GM18520 (cell line): Measurements from ENCODE around the gene GRWD1.

Source experiments
- ATAC-seq: cut with Tn5 transposase; IDR thresholded peaks from one replicate; pipeline ENCODE4 v1.9.1; 2021; ENCODE audit not compliant: unreplicated experiment

The GRWD1 gene

GRCh38 chr19:48495396-48495795 lies 49.6 kb downstream of the GRWD1 start:
- no peak for ATAC-seq

- no peak for ATAC-seq
Observed at GRCh38 chr19:48496959-48497727, 51.4 kb downstream of the GRWD1 start.

GRCh38 chr19:48497728-48498594 lies 52.2 kb downstream of the GRWD1 start:
- no peak for ATAC-seq

GRCh38 chr19:48498595-48499311 lies 53.0 kb downstream of the GRWD1 start:
- ATAC-seq, result no peak

- ATAC-seq, result no peak
Observed at GRCh38 chr19:48499316-48500090, 53.7 kb downstream of the GRWD1 start.

GRCh38 chr19:48500830-48501493 lies 55.2 kb downstream of the GRWD1 start:
- no peak for ATAC-seq

- no peak for ATAC-seq
Observed at GRCh38 chr19:48501494-48502349, 55.9 kb downstream of the GRWD1 start.

- no peak for ATAC-seq
Observed at GRCh38 chr19:48502350-48503018, 56.7 kb downstream of the GRWD1 start.

- ATAC-seq, result no peak
Observed at GRCh38 chr19:48506138-48506733, 60.5 kb downstream of the GRWD1 start.
